ENCODE measurements around the gene MYO1E. TPM values are rescaled to one million over a fixed set of nuclear protein-coding genes. Genes with fewer than 3 reads are reported as not detected.

Gene MYO1E
- total and polyA plus RNA-seq, 2 donors from 2014 or later, result 41.9 to 198 TPM

GRCh38 chr15:59158701-59159034 is 214.0 kb downstream of the MYO1E start:
- intact Hi-C loops (cut with DNase I), result no loop called here
- no peaks in the 10 kb centered on the region for H3K9me3 ChIP-seq (ENCODE audit: control insufficient read depth in 2 of 3, insufficient read depth in 1 of 3, low read length in 3 of 3)
- H3K9ac ChIP-seq (ENCODE audit: low read length in 3 of 3), result no peak overlapping the region
- FAIRE-seq (no peak), DNase-seq (peak in 1 of 5 donors; percentile 72)
- TF ChIP-seq CTCF (IDR thresholded peaks at IDR 0.05; ENCODE audit: borderline replicate concordance, extremely low read depth, insufficient read depth), result no peak
- H3K36me3 ChIP-seq (ENCODE audit: control insufficient read depth in 2 of 3, insufficient read depth in 3 of 3, low read length in 3 of 3), result peaks cover 2 to 8% (median 6%) of the 10 kb centered on the region in 3 donors
- H3K27me3 ChIP-seq (ENCODE audit: control insufficient read depth, insufficient read depth, low read length), result no peaks in the 10 kb centered on the region
- no peaks in the 10 kb centered on the region for H3K4me1 ChIP-seq (ENCODE audit: control insufficient read depth in 2 of 3, insufficient read depth in 2 of 3, low read depth in 1 of 3, low read length in 3 of 3)
- no peak overlapping the region for H3K27ac ChIP-seq (ENCODE audit: low read depth in 2 of 2, low read length in 2 of 2)
- H3K4me3 ChIP-seq (ENCODE audit: low read length in 3 of 3), result no peak overlapping the region

- H3K36me3 ChIP-seq (ENCODE audit: control insufficient read depth in 2 of 3, insufficient read depth in 3 of 3, low read length in 3 of 3), result peaks cover 2 to 14% (median 8%) of the 10 kb centered on the region in 3 donors
- FAIRE-seq, result no peak
- no peak overlapping the region for H3K9ac ChIP-seq (ENCODE audit: low read length in 3 of 3)
- H3K4me3 ChIP-seq (ENCODE audit: low read length in 3 of 3), result no peak overlapping the region
- no peak for TF ChIP-seq CTCF (IDR thresholded peaks at IDR 0.05; ENCODE audit: borderline replicate concordance, extremely low read depth, insufficient read depth)
- no peaks in the 10 kb centered on the region for H3K4me1 ChIP-seq (ENCODE audit: control insufficient read depth in 2 of 3, insufficient read depth in 2 of 3, low read depth in 1 of 3, low read length in 3 of 3)
- no peak for DNase-seq
- intact Hi-C loops (cut with DNase I), result no loop called here
- no peak overlapping the region for H3K27ac ChIP-seq (ENCODE audit: low read depth in 2 of 2, low read length in 2 of 2)
- H3K9me3 ChIP-seq (ENCODE audit: control insufficient read depth in 2 of 3, insufficient read depth in 1 of 3, low read length in 3 of 3), result no peaks in the 10 kb centered on the region
- H3K27me3 ChIP-seq (ENCODE audit: control insufficient read depth, insufficient read depth, low read length), result no peaks in the 10 kb centered on the region
Observed at GRCh38 chr15:59157840-59158700, 214.6 kb downstream of the MYO1E start.

- no peak overlapping the region for H3K27ac ChIP-seq (ENCODE audit: low read depth in 2 of 2, low read length in 2 of 2)
- no peak for DNase-seq
Observed at GRCh38 chr15:59157396-59157795, 215.3 kb downstream of the MYO1E start.

More at GRCh38 chr15:59157396-59157795, 215.3 kb downstream of the MYO1E start:
- FAIRE-seq, result no peak
- no peak for TF ChIP-seq CTCF (IDR thresholded peaks at IDR 0.05; ENCODE audit: borderline replicate concordance, extremely low read depth, insufficient read depth)
- H3K4me3 ChIP-seq (ENCODE audit: low read length in 3 of 3), result no peak overlapping the region
- no peak overlapping the region for H3K9ac ChIP-seq (ENCODE audit: low read length in 3 of 3)
- intact Hi-C loops (cut with DNase I), result no loop called here
- H3K27me3 ChIP-seq (ENCODE audit: control insufficient read depth, insufficient read depth, low read length), result no peaks in the 10 kb centered on the region
- no peaks in the 10 kb centered on the region for H3K4me1 ChIP-seq (ENCODE audit: control insufficient read depth in 2 of 3, insufficient read depth in 2 of 3, low read depth in 1 of 3, low read length in 3 of 3)
- peaks cover 2 to 19% (median 15%) of the 10 kb centered on the region in 3 donors for H3K36me3 ChIP-seq (ENCODE audit: control insufficient read depth in 2 of 3, insufficient read depth in 3 of 3, low read length in 3 of 3)
- no peaks in the 10 kb centered on the region for H3K9me3 ChIP-seq (ENCODE audit: control insufficient read depth in 2 of 3, insufficient read depth in 1 of 3, low read length in 3 of 3)

Measured in kidney (tissue), 14 donors.